Measurements from ENCODE around the gene CDHR5.

DNA sequence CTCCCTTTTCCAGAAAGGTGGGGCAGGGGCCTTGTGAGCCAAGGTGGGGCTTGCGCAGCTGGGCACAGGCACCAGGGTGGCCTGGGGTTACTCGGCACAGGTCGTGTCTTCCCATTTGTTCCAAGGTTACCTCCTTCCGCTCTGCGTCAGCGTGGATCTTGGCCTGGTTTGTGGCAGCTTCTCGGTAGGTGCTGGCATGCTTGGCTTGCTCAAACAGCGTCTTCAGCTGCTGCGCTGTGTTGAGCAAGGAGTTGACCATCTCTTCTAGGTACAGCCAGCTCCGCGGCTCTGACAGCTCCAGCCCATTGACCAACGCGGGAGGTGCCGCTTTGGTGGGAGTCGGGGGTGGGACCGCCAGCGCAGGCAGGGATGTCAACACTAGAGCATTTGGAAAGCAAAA is 49.7 kb upstream of the CDHR5 start:
- TF ChIP-seq, protein P1, sequence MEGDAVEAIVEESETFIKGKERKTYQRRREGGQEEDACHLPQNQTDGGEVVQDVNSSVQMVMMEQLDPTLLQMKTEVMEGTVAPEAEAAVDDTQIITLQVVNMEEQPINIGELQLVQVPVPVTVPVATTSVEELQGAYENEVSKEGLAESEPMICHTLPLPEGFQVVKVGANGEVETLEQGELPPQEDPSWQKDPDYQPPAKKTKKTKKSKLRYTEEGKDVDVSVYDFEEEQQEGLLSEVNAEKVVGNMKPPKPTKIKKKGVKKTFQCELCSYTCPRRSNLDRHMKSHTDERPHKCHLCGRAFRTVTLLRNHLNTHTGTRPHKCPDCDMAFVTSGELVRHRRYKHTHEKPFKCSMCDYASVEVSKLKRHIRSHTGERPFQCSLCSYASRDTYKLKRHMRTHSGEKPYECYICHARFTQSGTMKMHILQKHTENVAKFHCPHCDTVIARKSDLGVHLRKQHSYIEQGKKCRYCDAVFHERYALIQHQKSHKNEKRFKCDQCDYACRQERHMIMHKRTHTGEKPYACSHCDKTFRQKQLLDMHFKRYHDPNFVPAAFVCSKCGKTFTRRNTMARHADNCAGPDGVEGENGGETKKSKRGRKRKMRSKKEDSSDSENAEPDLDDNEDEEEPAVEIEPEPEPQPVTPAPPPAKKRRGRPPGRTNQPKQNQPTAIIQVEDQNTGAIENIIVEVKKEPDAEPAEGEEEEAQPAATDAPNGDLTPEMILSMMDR (IDR thresholded peaks at IDR 0.05 in 4 of 5, conservative IDR thresholded peaks at IDR 0.05 in 1 of 5), result no peak
- no peak for TF ChIP-seq POLR2A (IDR thresholded peaks at IDR 0.05)

Measured in gastrocnemius medialis (tissue), 4 donors.